Upper lobe of left lung (tissue), 4 donors: ENCODE results near the gene CXCL11.

ENCODE experiments used
- POLR2A ChIP-seq, 4 donors: fragments of 450-650 bp; IDR thresholded peaks; one replicate each; pipeline ENCODE4 v1.5.1; 2016 to 2017; ENCODE audit warnings: antibody characterized with exemption in 4 of 4, mild to moderate bottlenecking in 2 of 4
- POLR2AphosphoS5 ChIP-seq, 2 donors: sonication (generic); formaldehyde crosslinking; IDR thresholded peaks; one replicate each; pipeline ENCODE4 v1.5.1; 2017; ENCODE audit warnings: antibody characterized with exemption in 2 of 2
- TF ChIP-seq, protein P1 (sequence below), 6 experiments: fragments of 450-650 bp in 4 of 6; fragments of 200-600 bp in 2 of 6; sonication (generic) in 2 of 6; IDR thresholded peaks; one replicate each; pipeline ENCODE4 v1.5.1; 2016 to 2019; ENCODE audit warnings: antibody characterized with exemption in 6 of 6

DNA sequence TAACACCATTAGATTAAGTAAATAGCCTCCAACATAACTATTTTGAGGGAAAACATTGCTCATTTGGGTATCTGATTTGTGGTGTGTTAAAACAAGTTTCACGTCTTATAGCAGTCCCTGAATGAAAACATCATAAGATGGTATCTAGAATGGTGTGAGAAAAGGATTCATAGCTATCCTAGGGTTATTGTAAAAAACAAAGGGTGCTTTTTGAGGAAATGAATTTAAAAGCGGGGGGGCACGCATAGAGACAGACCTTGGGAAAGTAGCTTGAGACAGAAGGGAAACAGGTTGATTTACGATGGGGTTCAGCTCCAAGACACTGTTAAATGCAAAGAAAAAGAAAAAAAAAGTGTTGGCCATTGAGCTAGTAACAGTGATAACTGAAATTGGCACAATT, 11.8 kb downstream of the CXCL11 start:
- TF ChIP-seq, protein P1, sequence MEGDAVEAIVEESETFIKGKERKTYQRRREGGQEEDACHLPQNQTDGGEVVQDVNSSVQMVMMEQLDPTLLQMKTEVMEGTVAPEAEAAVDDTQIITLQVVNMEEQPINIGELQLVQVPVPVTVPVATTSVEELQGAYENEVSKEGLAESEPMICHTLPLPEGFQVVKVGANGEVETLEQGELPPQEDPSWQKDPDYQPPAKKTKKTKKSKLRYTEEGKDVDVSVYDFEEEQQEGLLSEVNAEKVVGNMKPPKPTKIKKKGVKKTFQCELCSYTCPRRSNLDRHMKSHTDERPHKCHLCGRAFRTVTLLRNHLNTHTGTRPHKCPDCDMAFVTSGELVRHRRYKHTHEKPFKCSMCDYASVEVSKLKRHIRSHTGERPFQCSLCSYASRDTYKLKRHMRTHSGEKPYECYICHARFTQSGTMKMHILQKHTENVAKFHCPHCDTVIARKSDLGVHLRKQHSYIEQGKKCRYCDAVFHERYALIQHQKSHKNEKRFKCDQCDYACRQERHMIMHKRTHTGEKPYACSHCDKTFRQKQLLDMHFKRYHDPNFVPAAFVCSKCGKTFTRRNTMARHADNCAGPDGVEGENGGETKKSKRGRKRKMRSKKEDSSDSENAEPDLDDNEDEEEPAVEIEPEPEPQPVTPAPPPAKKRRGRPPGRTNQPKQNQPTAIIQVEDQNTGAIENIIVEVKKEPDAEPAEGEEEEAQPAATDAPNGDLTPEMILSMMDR (IDR thresholded peaks at IDR 0.05), result no peak
- TF ChIP-seq POLR2AphosphoS5 (IDR thresholded peaks at IDR 0.05) (no peak), POLR2A (IDR thresholded peaks at IDR 0.05) (no peak)
